Upper lobe of left lung (tissue), 6 donors: ENCODE measurements around the gene LEMD1. TPM values are rescaled to one million over a fixed set of nuclear protein-coding genes. Genes with fewer than 3 reads are reported as not detected.

Experiments
- ATAC-seq, 2 donors: fragments of 200-7000 bp; cut with Tn5 transposase; one replicate each; pipeline ENCODE4 v1.9.1; 2022; ENCODE audit warnings: mild to moderate bottlenecking in 2 of 2, moderate library complexity in 2 of 2; ENCODE audit not compliant: low FRiP score in 2 of 2
- DNase-seq, 2 donors: peaks; one replicate each; pipeline ENCODE4 v3.0.0-alpha.2; 2019 to 2020
- H3K27ac ChIP-seq, 4 donors: fragments of 200-600 bp; sonication (generic); one replicate each; pipeline ENCODE4 v1.5.1; 2016 to 2019
- H3K27me3 ChIP-seq, 4 donors: fragments of 200-600 bp; sonication (generic); one replicate each; pipeline ENCODE4 v1.5.1; 2017 to 2019
- H3K36me3 ChIP-seq, 4 donors: fragments of 200-600 bp; sonication (generic); one replicate each; pipeline ENCODE4 v1.5.1; 2016 to 2019
- H3K4me1 ChIP-seq, 4 donors: fragments of 200-600 bp; sonication (generic); one replicate each; pipeline ENCODE4 v1.5.1; 2018 to 2019
- H3K4me3 ChIP-seq, 4 donors: fragments of 200-600 bp; sonication (generic); one replicate each; pipeline ENCODE4 v1.5.1; 2017 to 2019; ENCODE audit warnings: mild to moderate bottlenecking in 2 of 4, moderate library complexity in 1 of 4
- H3K9me3 ChIP-seq, 4 donors: fragments of 200-600 bp; sonication (generic); one replicate each; pipeline ENCODE4 v1.5.1; 2018 to 2019
- CTCF ChIP-seq, 6 experiments: fragments of 450-650 bp in 4 of 6; fragments of 200-600 bp in 2 of 6; sonication (generic) in 2 of 6; IDR thresholded peaks; one replicate each; pipeline ENCODE4 v1.5.1; 2016 to 2019; ENCODE audit warnings: antibody characterized with exemption in 6 of 6
- EP300 ChIP-seq, 4 donors: sonication (generic); formaldehyde crosslinking; IDR thresholded peaks; one replicate each; pipeline ENCODE4 v1.5.1; 2017; ENCODE audit warnings: antibody characterized with exemption in 4 of 4, control low read depth in 2 of 4
- POLR2A ChIP-seq, 4 donors: fragments of 450-650 bp; IDR thresholded peaks; one replicate each; pipeline ENCODE4 v1.5.1; 2016 to 2017; ENCODE audit warnings: antibody characterized with exemption in 4 of 4, mild to moderate bottlenecking in 2 of 4
- POLR2AphosphoS5 ChIP-seq, 2 donors: sonication (generic); formaldehyde crosslinking; IDR thresholded peaks; one replicate each; pipeline ENCODE4 v1.5.1; 2017; ENCODE audit warnings: antibody characterized with exemption in 2 of 2
- WGBS, 2 donors: methylation state at CpG; one replicate each; pipeline ENCODE4 v1.1.5; 2017 to 2018; 5-methylcytosine and 5-hydroxymethylcytosine counted together
- total RNA-seq, 6 donors: library from RNA; depleted of rRNA in 4 of 6; stranded (reverse); fragments of >200 nt in 4 of 6; gene quantifications; one replicate each; pipeline versions ENCODE4 v1.1.0 to v1.2.1, GENCODE V29; 2016 to 2021
- donor health status: DM: no; HTN: no; CAD: no; lungs with moderate emphysema.
- donor health status: DM: no; HTN: yes; CAD: no; lungs with severe emphysema.

LEMD1 gene
- total RNA-seq, 6 donors from 2014 or later: 1.1 to 14.7 (median 1.7) TPM; not detected in 2

DNA sequence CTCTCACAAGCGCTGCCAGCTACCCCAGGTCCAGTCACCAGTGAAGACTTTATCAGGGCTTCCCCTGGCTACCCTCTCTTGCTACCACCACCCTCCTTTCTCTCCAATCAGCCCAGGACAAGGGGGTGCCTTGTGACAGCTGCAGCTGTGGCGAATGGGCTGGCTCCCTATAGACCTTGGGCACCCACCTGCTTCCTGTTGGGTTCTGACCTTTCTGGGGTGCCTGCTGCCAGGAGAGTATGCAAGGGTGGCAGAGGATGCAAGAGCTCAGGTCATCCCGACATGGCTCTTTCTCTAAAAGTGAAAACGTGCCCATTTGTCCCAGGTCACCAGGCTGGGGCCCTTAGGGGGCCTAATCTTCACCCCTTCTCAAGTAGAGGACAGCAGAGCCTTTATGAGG lies 71.7 kb downstream of the LEMD1 start:
- peaks cover 0 to 13% (median 1%) of the 10 kb centered on the region in 4 donors for H3K4me1 ChIP-seq
- no peaks in the 10 kb centered on the region for H3K27me3 ChIP-seq
- no peak for TF ChIP-seq CTCF (IDR thresholded peaks at IDR 0.05)
- WGBS, 2 donors: 88% methylated on average over 2 to 4 of the region's 4 CpGs
- H3K4me3 ChIP-seq: no peak overlapping the region
- H3K9me3 ChIP-seq: no peaks in the 10 kb centered on the region
- ATAC-seq (no peak), DNase-seq (no peak)
- H3K27ac ChIP-seq: no peak overlapping the region
- no peaks in the 10 kb centered on the region for H3K36me3 ChIP-seq

DNA sequence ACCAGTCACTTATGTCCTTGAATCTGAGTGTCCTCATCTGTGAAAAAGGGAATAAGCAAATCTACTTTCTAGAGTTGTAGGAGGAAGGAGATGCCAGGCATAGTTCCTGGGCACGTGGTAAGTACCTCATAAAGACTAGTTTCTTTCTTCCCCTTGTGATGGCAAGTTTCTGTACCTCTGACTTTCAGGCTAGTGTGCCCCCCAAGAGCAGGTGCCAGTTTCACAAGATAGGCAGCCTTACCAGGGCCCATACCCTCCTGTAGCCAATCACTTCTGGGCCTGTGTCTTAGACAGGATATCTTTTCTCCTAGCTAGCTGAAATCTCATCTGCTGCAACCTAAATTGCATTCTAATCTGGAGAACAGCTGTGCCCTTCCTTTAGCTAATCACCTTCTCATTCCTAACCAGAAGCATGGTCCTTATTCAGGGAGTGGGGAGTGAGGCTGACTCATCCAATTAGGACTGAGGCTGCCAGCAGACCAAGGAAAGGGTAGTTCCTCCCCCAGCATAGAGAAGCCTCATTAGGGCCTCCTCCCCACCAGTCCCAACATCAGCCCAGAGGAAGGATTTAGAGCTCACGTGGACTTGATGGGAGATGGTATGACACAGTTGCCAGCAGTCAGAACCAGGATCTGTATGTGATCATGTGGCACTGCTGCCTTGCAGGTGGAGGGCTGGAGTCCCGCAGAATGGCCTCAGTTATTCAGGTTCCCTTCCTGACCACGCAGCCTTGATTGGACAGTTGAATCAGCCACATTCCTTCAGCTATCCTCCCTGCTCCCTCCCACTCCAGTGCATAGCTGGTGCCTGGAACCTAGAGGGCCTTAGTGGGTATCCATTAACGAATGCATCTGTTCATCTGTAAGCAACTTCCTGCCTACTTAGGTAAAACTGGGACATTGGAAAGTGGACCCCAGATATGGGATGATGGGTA lies 73.0 kb downstream of the LEMD1 start:
- Histone ChIP-seq H3K36me3 (no peaks in the 10 kb centered on the region), H3K4me1 (peaks cover 7 to 11% (median 8%) of the 10 kb centered on the region in 4 donors), H3K4me3 (no peak overlapping the region), H3K27me3 (peaks cover 0 to 10% (median 6%) of the 10 kb centered on the region in 4 donors), H3K9me3 (no peaks in the 10 kb centered on the region), H3K27ac (no peak overlapping the region)
- DNase-seq: no peak
- WGBS, 2 donors: 63 to 80% methylated on average over 5 of the region's 5 CpGs
- ATAC-seq: no peak
- TF ChIP-seq POLR2AphosphoS5 (IDR thresholded peaks at IDR 0.05) (no peak), EP300 (IDR thresholded peaks at IDR 0.05) (no peak), CTCF (IDR thresholded peaks at IDR 0.05) (no peak), POLR2A (IDR thresholded peaks at IDR 0.05) (no peak)

DNA sequence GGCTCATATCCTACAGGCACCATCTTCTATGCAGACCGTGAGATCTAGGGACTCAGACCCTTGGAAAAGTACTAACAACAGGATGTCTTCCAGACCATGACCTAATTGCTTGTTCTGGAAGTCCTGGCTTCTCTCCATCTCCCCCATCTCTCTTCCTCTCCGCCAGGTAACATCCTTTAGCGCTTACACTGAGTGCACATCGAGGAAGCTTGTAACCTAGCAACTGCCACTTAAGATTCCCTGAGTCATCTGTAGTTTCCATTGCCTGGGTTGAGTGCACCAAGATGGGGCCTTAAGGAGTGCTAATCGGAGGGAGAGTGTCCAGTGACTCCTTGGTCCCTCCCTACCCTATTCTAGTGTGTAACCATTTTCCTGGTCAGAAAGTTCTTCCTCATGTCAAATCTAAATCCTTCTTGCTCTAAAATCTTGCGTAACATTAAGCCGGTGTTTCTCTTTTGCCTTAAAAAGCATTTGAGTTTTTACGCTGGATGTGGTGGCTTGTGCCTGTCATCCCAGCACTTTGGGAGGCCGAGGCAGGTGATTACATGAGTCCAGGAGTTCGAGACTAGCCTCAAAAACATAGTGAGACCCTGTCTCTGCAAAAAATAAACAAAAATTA lies 74.8 kb downstream of the LEMD1 start:
- ATAC-seq: no peak
- no peaks in the 10 kb centered on the region for H3K9me3 ChIP-seq
- H3K36me3 ChIP-seq: no peaks in the 10 kb centered on the region
- TF ChIP-seq CTCF (IDR thresholded peaks at IDR 0.05) (no peak), EP300 (IDR thresholded peaks at IDR 0.05) (no peak), POLR2AphosphoS5 (IDR thresholded peaks at IDR 0.05) (no peak), POLR2A (IDR thresholded peaks at IDR 0.05) (no peak)
- no peak overlapping the region for H3K4me3 ChIP-seq
- H3K27ac ChIP-seq: no peak overlapping the region
- peaks cover 13 to 16% (median 15%) of the 10 kb centered on the region in 4 donors for H3K4me1 ChIP-seq
- WGBS, 2 donors: 71 to 75% methylated on average over 10 of the region's 10 CpGs
- no peak for DNase-seq
- H3K27me3 ChIP-seq: peaks cover 2 to 21% (median 14%) of the 10 kb centered on the region in 4 donors

DNA sequence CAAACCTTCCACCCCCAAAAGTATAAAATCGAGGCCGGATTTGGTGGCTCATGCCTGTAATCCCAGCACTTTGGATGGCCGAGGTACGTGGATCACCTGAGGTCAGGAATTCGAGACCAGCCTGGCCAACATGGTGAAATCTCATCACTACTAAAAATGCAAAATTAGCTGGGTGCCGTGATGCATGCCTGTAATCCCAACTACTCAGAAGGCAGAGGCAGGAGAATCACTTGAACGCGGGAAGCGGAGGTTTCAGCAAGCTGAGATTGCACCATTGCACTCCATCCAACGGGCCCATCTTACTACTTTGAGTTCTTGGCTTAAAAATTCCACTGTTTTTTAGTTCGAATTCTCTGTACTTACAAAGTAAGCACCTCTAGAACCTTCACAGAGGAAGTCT lies 76.1 kb downstream of the LEMD1 start:
- TF ChIP-seq POLR2AphosphoS5 (IDR thresholded peaks at IDR 0.05): no peak
- TF ChIP-seq POLR2A (IDR thresholded peaks at IDR 0.05): no peak
- no peak for TF ChIP-seq EP300 (IDR thresholded peaks at IDR 0.05)
- TF ChIP-seq CTCF (IDR thresholded peaks at IDR 0.05): no peak
- peaks cover 2 to 21% (median 14%) of the 10 kb centered on the region in 4 donors for H3K27me3 ChIP-seq
- H3K27ac ChIP-seq: no peak overlapping the region
- 85 to 92% methylated on average over 11 of the region's 11 CpGs for WGBS, 2 donors
- DNase-seq (no peak), ATAC-seq (no peak)
- H3K9me3 ChIP-seq: no peaks in the 10 kb centered on the region
- no peaks in the 10 kb centered on the region for H3K36me3 ChIP-seq
- no peak overlapping the region for H3K4me3 ChIP-seq
- peaks cover 13 to 16% (median 15%) of the 10 kb centered on the region in 4 donors for H3K4me1 ChIP-seq
